Measurements from ENCODE around the gene SAMD3.

SAMD3 gene

GRCh38 chr6:130189531-130190397, 33.0 kb downstream of the SAMD3 start:
- no peaks in the 10 kb centered on the region for H3K9me3 ChIP-seq (ENCODE audit: insufficient read depth, low read length)
- H3K4me2 ChIP-seq (ENCODE audit: low read length) = no peak overlapping the region
- no peak overlapping the region for H3K4me3 ChIP-seq (ENCODE audit: low read length)
- no peaks in the 10 kb centered on the region for H4K20me1 ChIP-seq (ENCODE audit: insufficient read depth, low read length)
- peaks cover 7% of the 10 kb centered on the region; the same call in 1 of the 2 replicates for H3K4me1 ChIP-seq (ENCODE audit: low read length)
- H3K27ac ChIP-seq (ENCODE audit: low read length) = no peak overlapping the region
- no peaks in the 10 kb centered on the region for H3K79me2 ChIP-seq (ENCODE audit: low read length)
- no peak overlapping the region for H3K9ac ChIP-seq (ENCODE audit: low read length)
- no peak for TF ChIP-seq CTCF (IDR thresholded peaks at IDR 0.05; ENCODE audit: low read depth, low read length)
- no peak for TF ChIP-seq EZH2phosphoT487 (IDR thresholded peaks at IDR 0.05; ENCODE audit: low read depth)
- no peaks in the 10 kb centered on the region for H3K36me3 ChIP-seq (replicated peaks; ENCODE audit: low read depth, low read length)
- H3K27me3 ChIP-seq (ENCODE audit: low read depth, low read length) = no peaks in the 10 kb centered on the region
- H2AFZ ChIP-seq (ENCODE audit: low read depth, low read length) = no peak overlapping the region

- Histone ChIP-seq H3K4me1 (ENCODE audit: low read length) (peaks cover 7% of the 10 kb centered on the region; the same call in 1 of the 2 replicates), H4K20me1 (ENCODE audit: insufficient read depth, low read length) (no peaks in the 10 kb centered on the region), H3K36me3 (replicated peaks; ENCODE audit: low read depth, low read length) (no peaks in the 10 kb centered on the region), H3K9me3 (ENCODE audit: insufficient read depth, low read length) (no peaks in the 10 kb centered on the region), H3K27ac (ENCODE audit: low read length) (no peak overlapping the region), H3K4me3 (ENCODE audit: low read length) (no peak overlapping the region), H3K27me3 (ENCODE audit: low read depth, low read length) (no peaks in the 10 kb centered on the region), H3K4me2 (ENCODE audit: low read length) (no peak overlapping the region), H3K79me2 (ENCODE audit: low read length) (no peaks in the 10 kb centered on the region), H2AFZ (ENCODE audit: low read depth, low read length) (no peak overlapping the region), H3K9ac (ENCODE audit: low read length) (no peak overlapping the region)
- TF ChIP-seq CTCF (IDR thresholded peaks at IDR 0.05; ENCODE audit: low read depth, low read length) (no peak), EZH2phosphoT487 (IDR thresholded peaks at IDR 0.05; ENCODE audit: low read depth) (no peak)
Measured at GRCh38 chr6:130188207-130188899, 34.4 kb downstream of the SAMD3 start.

- Histone ChIP-seq H3K9me3 (ENCODE audit: insufficient read depth, low read length) (no peaks in the 10 kb centered on the region), H3K36me3 (replicated peaks; ENCODE audit: low read depth, low read length) (no peaks in the 10 kb centered on the region), H2AFZ (ENCODE audit: low read depth, low read length) (no peak overlapping the region), H3K79me2 (ENCODE audit: low read length) (no peaks in the 10 kb centered on the region), H4K20me1 (ENCODE audit: insufficient read depth, low read length) (no peaks in the 10 kb centered on the region), H3K4me1 (ENCODE audit: low read length) (peaks cover 7% of the 10 kb centered on the region; the same call in 1 of the 2 replicates), H3K27ac (ENCODE audit: low read length) (no peak overlapping the region), H3K27me3 (ENCODE audit: low read depth, low read length) (no peaks in the 10 kb centered on the region), H3K4me3 (ENCODE audit: low read length) (no peak overlapping the region), H3K4me2 (ENCODE audit: low read length) (no peak overlapping the region), H3K9ac (ENCODE audit: low read length) (no peak overlapping the region)
- no peak for TF ChIP-seq EZH2phosphoT487 (IDR thresholded peaks at IDR 0.05; ENCODE audit: low read depth)
- no peak for TF ChIP-seq CTCF (IDR thresholded peaks at IDR 0.05; ENCODE audit: low read depth, low read length)
Measured at GRCh38 chr6:130187335-130188206, 35.2 kb downstream of the SAMD3 start.
